NCI-H82 treated with DMSO at 0.1 percent for 48 hours (cell line): ENCODE results near the gene HDAC4.

ENCODE experiments used
- DNase-seq: peaks from one replicate; lab custom pipeline; 2025; ENCODE audit not compliant: unreplicated experiment; lab: John Stamatoyannopoulos, UW

HDAC4 gene

GRCh38 chr2:239061121-239061666 lies 339.6 kb downstream of the HDAC4 start:
- no peak for DNase-seq

GRCh38 chr2:239060676-239061075 lies 340.1 kb downstream of the HDAC4 start:
- no peak for DNase-seq

- no peak for DNase-seq
Measured at GRCh38 chr2:239059854-239060253, 341.0 kb downstream of the HDAC4 start.

GRCh38 chr2:239058766-239059165 lies 342.1 kb downstream of the HDAC4 start:
- DNase-seq, result no peak

GRCh38 chr2:239057533-239057932 lies 343.3 kb downstream of the HDAC4 start:
- DNase-seq, result no peak

GRCh38 chr2:239056611-239057010 lies 344.2 kb downstream of the HDAC4 start:
- no peak for DNase-seq

- DNase-seq, result no peak
Measured at GRCh38 chr2:239055756-239056493, 344.9 kb downstream of the HDAC4 start.

- no peak for DNase-seq
Measured at GRCh38 chr2:239054921-239055320, 345.9 kb downstream of the HDAC4 start.

- no peak for DNase-seq
Measured at GRCh38 chr2:239053801-239054503, 346.9 kb downstream of the HDAC4 start.

- DNase-seq, result no peak
Measured at GRCh38 chr2:239052798-239053665, 347.8 kb downstream of the HDAC4 start.

- DNase-seq, result no peak
Measured at GRCh38 chr2:239051891-239052445, 348.9 kb downstream of the HDAC4 start.

GRCh38 chr2:239050252-239050649 lies 350.6 kb downstream of the HDAC4 start:
- no peak for DNase-seq

- no peak for DNase-seq
Measured at GRCh38 chr2:239049421-239050251, 351.2 kb downstream of the HDAC4 start.

GRCh38 chr2:239048736-239049135 lies 352.1 kb downstream of the HDAC4 start:
- DNase-seq, result no peak

- DNase-seq, result no peak
Measured at GRCh38 chr2:239047861-239048260, 353.0 kb downstream of the HDAC4 start.

GRCh38 chr2:239047420-239047819 lies 353.4 kb downstream of the HDAC4 start:
- no peak for DNase-seq

- DNase-seq, result no peak
Measured at GRCh38 chr2:239046822-239047221, 354.0 kb downstream of the HDAC4 start.

- no peak for DNase-seq
Measured at GRCh38 chr2:239044336-239044735, 356.5 kb downstream of the HDAC4 start.

GRCh38 chr2:239043326-239043725 lies 357.5 kb downstream of the HDAC4 start:
- no peak for DNase-seq
